ENCODE measurements around the gene RASL12. TPM values are rescaled to one million over a fixed set of nuclear protein-coding genes. Genes with fewer than 3 reads are reported as not detected.

RASL12 gene
- total and polyA plus RNA-seq, 2 of the 8 experiments (the other 6 are each of a cell fraction or from before 2014, with no cell fraction given), result 9.5 to 10.3 TPM

Small RNAs within 50 kb of the gene (small RNA-seq; reads per million reads assigned to genes)
- not detected for gene AC013553.1 (ENCODE audit: insufficient read depth)

Other genes starting within 250 kb of the RASL12 start
- 136 and 138 TPM in 2 replicates for gene PIF1, start 242.3 kb downstream of the RASL12 start, total RNA-seq (2021; fragmentation: NEBNext Ultra II Directional; extraction: Animal tissue kit (Norgen Biotek cat#: 25700))
- 73.3 and 109 TPM in 2 replicates for gene PIF1, start 242.3 kb downstream of the RASL12 start, polyA plus RNA-seq (2011; rRNA removed)
- 20.1 and 20.3 TPM in 2 replicates for gene PLEKHO2, start 226.1 kb downstream of the RASL12 start, total RNA-seq (2021; fragmentation: NEBNext Ultra II Directional; extraction: Animal tissue kit (Norgen Biotek cat#: 25700))
- gene PLEKHO2, start 226.1 kb downstream of the RASL12 start, polyA plus RNA-seq (2011; rRNA removed), result 16.9 and 19.7 TPM in 2 replicates
- 5.0 and 5.7 TPM in 2 replicates for gene ANKDD1A, start 156.1 kb downstream of the RASL12 start, total RNA-seq (2021; fragmentation: NEBNext Ultra II Directional; extraction: Animal tissue kit (Norgen Biotek cat#: 25700))
- gene ANKDD1A, start 156.1 kb downstream of the RASL12 start, polyA plus RNA-seq (2011; rRNA removed), result 4.1 and 6.8 TPM in 2 replicates
- gene SPG21, start 78.1 kb downstream of the RASL12 start, total RNA-seq (2021; fragmentation: NEBNext Ultra II Directional; extraction: Animal tissue kit (Norgen Biotek cat#: 25700)), result 68.6 and 72.7 TPM in 2 replicates
- 51.4 and 67.3 TPM in 2 replicates for gene SPG21, start 78.1 kb downstream of the RASL12 start, polyA plus RNA-seq (2011; rRNA removed)
- gene MTFMT, start 38.4 kb downstream of the RASL12 start, total RNA-seq (2021; fragmentation: NEBNext Ultra II Directional; extraction: Animal tissue kit (Norgen Biotek cat#: 25700)), result 16.5 and 20.8 TPM in 2 replicates
- 6.8 and 7.7 TPM in 2 replicates for gene MTFMT, start 38.4 kb downstream of the RASL12 start, polyA plus RNA-seq (2011; rRNA removed)
- not detected in 2 replicates for gene SLC51B, start 22.6 kb downstream of the RASL12 start, total RNA-seq (2021; fragmentation: NEBNext Ultra II Directional; extraction: Animal tissue kit (Norgen Biotek cat#: 25700))
- gene SLC51B, start 22.6 kb downstream of the RASL12 start, polyA plus RNA-seq (2011; rRNA removed), result not detected in 2 replicates
- gene KBTBD13, start 8.8 kb upstream of the RASL12 start, total RNA-seq (2021; fragmentation: NEBNext Ultra II Directional; extraction: Animal tissue kit (Norgen Biotek cat#: 25700)), result not detected in 2 replicates
- gene KBTBD13, start 8.8 kb upstream of the RASL12 start, polyA plus RNA-seq (2011; rRNA removed), result not detected in 2 replicates
- gene UBAP1L, start 47.2 kb upstream of the RASL12 start, total RNA-seq (2021; fragmentation: NEBNext Ultra II Directional; extraction: Animal tissue kit (Norgen Biotek cat#: 25700)), result 1.3 and 1.7 TPM in 2 replicates
- 0.67 and 1.3 TPM in 2 replicates for gene UBAP1L, start 47.2 kb upstream of the RASL12 start, polyA plus RNA-seq (2011; rRNA removed)
- 25.5 and 25.6 TPM in 2 replicates for gene PDCD7, start 65.8 kb upstream of the RASL12 start, total RNA-seq (2021; fragmentation: NEBNext Ultra II Directional; extraction: Animal tissue kit (Norgen Biotek cat#: 25700))
- 9.9 and 11.5 TPM in 2 replicates for gene PDCD7, start 65.8 kb upstream of the RASL12 start, polyA plus RNA-seq (2011; rRNA removed)
- gene CLPX, start 117.4 kb upstream of the RASL12 start, total RNA-seq (2021; fragmentation: NEBNext Ultra II Directional; extraction: Animal tissue kit (Norgen Biotek cat#: 25700)), result 53.6 and 56.4 TPM in 2 replicates
- gene CLPX, start 117.4 kb upstream of the RASL12 start, polyA plus RNA-seq (2011; rRNA removed), result 9.7 and 10.5 TPM in 2 replicates
- gene CILP, start 143.5 kb upstream of the RASL12 start, total RNA-seq (2021; fragmentation: NEBNext Ultra II Directional; extraction: Animal tissue kit (Norgen Biotek cat#: 25700)), result not detected in 2 replicates
- 0.02 TPM in 1 of 2 replicates, not detected in the other for gene CILP, start 143.5 kb upstream of the RASL12 start, polyA plus RNA-seq (2011; rRNA removed)
- gene PARP16, start 218.9 kb upstream of the RASL12 start, total RNA-seq (2021; fragmentation: NEBNext Ultra II Directional; extraction: Animal tissue kit (Norgen Biotek cat#: 25700)), result 3.7 and 5.0 TPM in 2 replicates
- gene PARP16, start 218.9 kb upstream of the RASL12 start, polyA plus RNA-seq (2011; rRNA removed), result 3.7 and 3.8 TPM in 2 replicates
- gene RNU5A-1, start 228.1 kb upstream of the RASL12 start, total RNA-seq (2021; fragmentation: NEBNext Ultra II Directional; extraction: Animal tissue kit (Norgen Biotek cat#: 25700)), result not detected in 2 replicates
- gene RNU5A-1, start 228.1 kb upstream of the RASL12 start, polyA plus RNA-seq (2011; rRNA removed), result not detected in 2 replicates
- not detected in 2 replicates for gene RNU5B-1, start 236.7 kb upstream of the RASL12 start, total RNA-seq (2021; fragmentation: NEBNext Ultra II Directional; extraction: Animal tissue kit (Norgen Biotek cat#: 25700))
- gene RNU5B-1, start 236.7 kb upstream of the RASL12 start, polyA plus RNA-seq (2011; rRNA removed), result not detected in 2 replicates